H1 (cell line): ENCODE results near the gene PPP2R3C.

ENCODE experiments used
- CTCF ChIP-seq, 3 experiments: IDR thresholded peaks; 1 replicate in 2 of 3; 2 replicates in 1 of 3; pipeline versions ENCODE4 v1.5.1 to v1.6.1; 2011; ENCODE audit warnings: low read length in 3 of 3, mild to moderate bottlenecking in 3 of 3, inconsistent platforms in 2 of 3, low read depth in 1 of 3, moderate library complexity in 1 of 3; ENCODE audit not compliant: insufficient read depth in 1 of 3; ENCODE audit errors: control extremely low read depth in 1 of 3
- MAX ChIP-seq: IDR thresholded peaks from 2 replicates; pipeline ENCODE4 v1.6.1; 2012; ENCODE audit warnings: inconsistent platforms
- SRF ChIP-seq: IDR thresholded peaks from 2 replicates; pipeline ENCODE4 v1.6.1; 2011; ENCODE audit warnings: mild to moderate bottlenecking, low read depth, low read length, moderate library complexity
- SUZ12 ChIP-seq: fragments of 200-600 bp; sonication (generic); IDR thresholded peaks from 2 replicates; pipeline ENCODE4 v1.6.1; 2012; ENCODE audit warnings: mild to moderate bottlenecking, inconsistent platforms, low read length, moderate library complexity, mixed read lengths
- TAF1 ChIP-seq: IDR thresholded peaks from 2 replicates; pipeline ENCODE4 v1.6.1; 2011; ENCODE audit warnings: mild to moderate bottlenecking, low read depth, low read length

GRCh38 chr14:35042632-35043031, 79.2 kb downstream of the PPP2R3C start:
- no peak for TF ChIP-seq SRF
- no peak for TF ChIP-seq TAF1
- no peak for TF ChIP-seq SUZ12
- no peak for TF ChIP-seq MAX
- no peak for TF ChIP-seq CTCF (IDR thresholded peaks at IDR 0.05; ENCODE audit: control extremely low read depth in 1 of 3, insufficient read depth in 1 of 3, low read depth in 1 of 3, low read length in 3 of 3)
